Epithelial cell of proximal tubule (primary cell): ENCODE measurements around the gene PCDHGA4. TPM values are rescaled to one million over a fixed set of nuclear protein-coding genes. Genes with fewer than 3 reads are reported as not detected.
"Not testable (repeated sequence)": the region's sequence is repeated elsewhere in the genome, so short reads cannot be mapped to it uniquely, and the experiment has no call there.

Experiments
- DNase-seq: peaks from one replicate; pipeline ENCODE4 v3.0.0-alpha.2; 2011; ENCODE audit warnings: low read depth
- H3K4me3 ChIP-seq: 2 replicates; pipeline ENCODE4 v1.5.1; 2011; ENCODE audit warnings: low read depth, mild to moderate bottlenecking, low read length
- total RNA-seq: library from RNA; depleted of rRNA; stranded (reverse); fragments of >200 nt; gene quantifications from 2 replicates; pipeline ENCODE4 v1.2.3, GENCODE V29; 2015
- TF ChIP-seq, protein P1 (sequence below): conservative IDR thresholded peaks from 2 replicates; pipeline ENCODE4 v1.5.1; 2012; ENCODE audit warnings: low read depth, mild to moderate bottlenecking, low read length

Gene PCDHGA4
- total RNA-seq, 1 donor from 2014 or later, result 0.92 TPM

- no peak for DNase-seq
- TF ChIP-seq, protein P1, sequence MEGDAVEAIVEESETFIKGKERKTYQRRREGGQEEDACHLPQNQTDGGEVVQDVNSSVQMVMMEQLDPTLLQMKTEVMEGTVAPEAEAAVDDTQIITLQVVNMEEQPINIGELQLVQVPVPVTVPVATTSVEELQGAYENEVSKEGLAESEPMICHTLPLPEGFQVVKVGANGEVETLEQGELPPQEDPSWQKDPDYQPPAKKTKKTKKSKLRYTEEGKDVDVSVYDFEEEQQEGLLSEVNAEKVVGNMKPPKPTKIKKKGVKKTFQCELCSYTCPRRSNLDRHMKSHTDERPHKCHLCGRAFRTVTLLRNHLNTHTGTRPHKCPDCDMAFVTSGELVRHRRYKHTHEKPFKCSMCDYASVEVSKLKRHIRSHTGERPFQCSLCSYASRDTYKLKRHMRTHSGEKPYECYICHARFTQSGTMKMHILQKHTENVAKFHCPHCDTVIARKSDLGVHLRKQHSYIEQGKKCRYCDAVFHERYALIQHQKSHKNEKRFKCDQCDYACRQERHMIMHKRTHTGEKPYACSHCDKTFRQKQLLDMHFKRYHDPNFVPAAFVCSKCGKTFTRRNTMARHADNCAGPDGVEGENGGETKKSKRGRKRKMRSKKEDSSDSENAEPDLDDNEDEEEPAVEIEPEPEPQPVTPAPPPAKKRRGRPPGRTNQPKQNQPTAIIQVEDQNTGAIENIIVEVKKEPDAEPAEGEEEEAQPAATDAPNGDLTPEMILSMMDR, result no peak
- H3K4me3 ChIP-seq, result no peak overlapping the region
Observed at GRCh38 chr5:141374627-141375026, 19.8 kb downstream of the PCDHGA4 start.

- DNase-seq, H3K4me3 ChIP-seq: not testable (repeated sequence)
Observed at GRCh38 chr5:141375444-141376155, 20.8 kb downstream of the PCDHGA4 start.

- DNase-seq, result no peak
- peak within 1 kb of the TSS; percentile 56 for H3K4me3 ChIP-seq
- TF ChIP-seq, protein P1, result peak; percentile 43
Observed at GRCh38 chr5:141382469-141383294, 27.9 kb downstream of the PCDHGA4 start, which contains the start of gene PCDHGA7. PCDHGA7 (plus strand) TSS chr5:141382742; CDS start chr5:141382900, 158 bp downstream.

DNA sequence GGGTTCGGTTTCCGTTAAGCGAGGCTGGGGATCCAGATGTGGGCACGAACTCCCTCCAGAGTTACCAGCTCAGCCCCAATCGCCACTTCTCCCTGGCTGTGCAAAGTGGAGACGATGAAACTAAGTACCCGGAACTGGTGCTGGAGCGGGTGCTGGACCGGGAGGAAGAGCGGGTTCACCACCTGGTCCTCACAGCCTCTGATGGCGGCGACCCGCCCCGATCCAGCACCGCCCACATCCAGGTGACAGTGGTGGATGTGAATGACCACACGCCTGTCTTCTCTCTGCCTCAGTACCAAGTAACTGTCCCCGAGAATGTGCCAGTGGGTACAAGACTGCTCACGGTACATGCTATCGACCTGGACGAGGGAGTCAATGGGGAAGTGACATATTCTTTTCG is 28.5 kb downstream of the PCDHGA4 start:
- peak overlapping the region; percentile 56 for H3K4me3 ChIP-seq
- no peak for DNase-seq
- TF ChIP-seq, protein P1, result no peak

- TF ChIP-seq, protein P1, result no peak
- H3K4me3 ChIP-seq, result no peak overlapping the region
- no peak for DNase-seq
Observed at GRCh38 chr5:141384471-141385267, 29.8 kb downstream of the PCDHGA4 start.

DNA sequence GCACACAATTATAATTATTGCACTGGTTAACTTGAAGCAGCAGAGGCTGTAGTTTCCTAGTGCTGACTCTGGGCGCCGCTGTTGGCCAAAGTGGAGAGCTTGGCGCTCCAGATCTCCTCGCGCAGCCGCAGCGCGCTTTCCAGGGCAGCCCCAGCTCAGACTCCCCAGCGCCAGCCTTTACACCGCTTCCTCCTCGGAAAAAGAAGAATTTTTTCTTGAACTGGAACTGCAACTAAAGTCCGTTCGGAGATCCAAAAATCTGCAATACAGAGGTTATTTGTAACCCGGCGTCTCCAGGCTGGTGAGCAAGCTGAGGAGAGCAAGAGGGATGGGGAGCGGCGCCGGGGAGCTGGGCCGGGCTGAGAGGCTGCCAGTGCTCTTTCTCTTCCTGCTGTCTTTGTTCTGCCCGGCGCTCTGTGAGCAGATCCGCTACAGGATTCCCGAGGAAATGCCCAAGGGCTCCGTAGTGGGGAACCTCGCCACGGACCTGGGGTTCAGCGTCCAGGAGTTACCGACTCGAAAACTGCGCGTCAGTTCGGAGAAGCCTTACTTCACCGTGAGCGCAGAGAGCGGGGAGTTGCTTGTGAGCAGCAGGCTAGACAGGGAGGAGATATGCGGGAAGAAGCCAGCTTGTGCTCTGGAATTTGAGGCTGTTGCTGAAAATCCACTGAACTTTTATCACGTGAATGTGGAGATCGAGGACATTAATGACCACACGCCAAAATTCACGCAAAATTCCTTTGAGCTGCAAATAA is 32.9 kb downstream of the PCDHGA4 start, which contains the start of gene PCDHGB4:
Gene PCDHGB4, plus strand, starts transcription at position 142 of the 755 bp plus-strand sequence. Its CDS starts 187 bp downstream, at position 329.
- not testable (repeated sequence) for DNase-seq
- H3K4me3 ChIP-seq, result peak within 1 kb of the TSS; percentile 43
- TF ChIP-seq, protein P1, result peak; percentile 54
